PC-9 (cell line): ENCODE results near the gene PRDM16. TPM values are rescaled to one million over a fixed set of nuclear protein-coding genes. Genes with fewer than 3 reads are reported as not detected.

Experiments
- BruUV-seq: library from RNA; stranded (reverse); fragments of 400-500 nt; replicated peaks from 2 replicates; lab custom pipeline; 2021; lab: Mats Ljungman, UMichigan
- CTCF ChIA-PET: fragments of 300-600 bp; sonication (Branson Sonifier 250); formaldehyde crosslinking; loops from one replicate; lab custom pipeline; 2022; ENCODE audit warnings: antibody characterized with exemption; lab: Charles Lee
- POLR2A ChIA-PET: fragments of 300-600 bp; sonication (Branson Sonifier 250); formaldehyde crosslinking; loops from one replicate; lab custom pipeline; 2022; ENCODE audit warnings: antibody characterized with exemption; ENCODE audit not compliant: unreplicated experiment; lab: Charles Lee
- DNase-seq, 2 experiments: peaks; one replicate each; pipeline versions ENCODE4 v3.0.0 to v3.0.0-alpha.2; 2015 to 2022; ENCODE audit warnings: mixed read lengths in 1 of 2
- H2AFZ ChIP-seq: fragments of 200-600 bp; sonication (generic); 2 replicates; pipeline ENCODE4 v1.8.1; 2017; ENCODE audit warnings: antibody characterized with exemption
- H3F3A ChIP-seq: fragments of 200-600 bp; sonication (generic); 2 replicates; pipeline ENCODE4 v1.8.1; 2017; ENCODE audit warnings: antibody characterized with exemption, mild to moderate bottlenecking, low read depth; ENCODE audit not compliant: insufficient read depth
- H3K27ac ChIP-seq: fragments of 200-600 bp; sonication (generic); 2 replicates; pipeline ENCODE4 v1.6.1; 2016; ENCODE audit warnings: mixed run types
- H3K27me3 ChIP-seq: fragments of 200-600 bp; sonication (generic); 2 replicates; pipeline ENCODE4 v1.6.1; 2016; ENCODE audit warnings: low read depth, mixed run types; ENCODE audit not compliant: insufficient read depth
- H3K36me3 ChIP-seq: fragments of 200-600 bp; sonication (generic); 2 replicates; pipeline ENCODE4 v1.6.1; 2016; ENCODE audit warnings: low read depth, mixed run types
- H3K4me1 ChIP-seq: fragments of 200-600 bp; sonication (generic); replicated peaks from 2 replicates; pipeline ENCODE4 v1.6.1; 2016; ENCODE audit warnings: mixed run types; ENCODE audit not compliant: insufficient read depth
- H3K4me2 ChIP-seq: fragments of 200-600 bp; sonication (generic); 2 replicates; pipeline ENCODE4 v1.6.1; 2017; ENCODE audit warnings: mixed run types
- H3K4me3 ChIP-seq: fragments of 200-600 bp; sonication (generic); 2 replicates; pipeline ENCODE4 v1.6.1; 2016; ENCODE audit warnings: mixed run types
- H3K79me2 ChIP-seq: fragments of 200-600 bp; sonication (generic); 2 replicates; pipeline ENCODE4 v1.6.1; 2017; ENCODE audit warnings: low read depth, mixed run types
- H3K9me2 ChIP-seq: fragments of 200-600 bp; sonication (generic); 2 replicates; pipeline ENCODE4 v1.8.1; 2017; ENCODE audit warnings: mild to moderate bottlenecking; ENCODE audit not compliant: insufficient read depth
- H3K9me3 ChIP-seq: fragments of 200-600 bp; sonication (generic); 2 replicates; pipeline ENCODE4 v1.8.1; 2016; ENCODE audit warnings: low read depth; ENCODE audit not compliant: insufficient read depth
- H4K20me1 ChIP-seq: fragments of 200-600 bp; sonication (generic); 2 replicates; pipeline ENCODE4 v1.8.1; 2017; ENCODE audit not compliant: insufficient read depth
- EZH2 ChIP-seq: fragments of 200-600 bp; sonication (generic); IDR thresholded peaks from 2 replicates; pipeline ENCODE4 v1.8.0; 2017; ENCODE audit warnings: antibody characterized with exemption, low read depth
- intact Hi-C: fragments of 100-400 bp; cut with micrococcal nuclease; formaldehyde crosslinking; loops from one replicate; pipeline ENCODE4 v1.10.0; 2022; ENCODE audit not compliant: unreplicated experiment
- total RNA-seq: library from RNA; stranded (reverse); gene quantifications from 2 replicates; pipeline ENCODE4 v1.2.3, GENCODE V29; 2021
- TF ChIP-seq, protein P1 (sequence below): fragments of 200-600 bp; sonication (generic); conservative IDR thresholded peaks from 2 replicates; pipeline ENCODE4 v1.6.1; 2017; ENCODE audit warnings: mixed run types, antibody characterized with exemption, mild to moderate bottlenecking, moderate library complexity

The PRDM16 gene
- total RNA-seq, 1 experiment from 2014 or later: not detected

DNA sequence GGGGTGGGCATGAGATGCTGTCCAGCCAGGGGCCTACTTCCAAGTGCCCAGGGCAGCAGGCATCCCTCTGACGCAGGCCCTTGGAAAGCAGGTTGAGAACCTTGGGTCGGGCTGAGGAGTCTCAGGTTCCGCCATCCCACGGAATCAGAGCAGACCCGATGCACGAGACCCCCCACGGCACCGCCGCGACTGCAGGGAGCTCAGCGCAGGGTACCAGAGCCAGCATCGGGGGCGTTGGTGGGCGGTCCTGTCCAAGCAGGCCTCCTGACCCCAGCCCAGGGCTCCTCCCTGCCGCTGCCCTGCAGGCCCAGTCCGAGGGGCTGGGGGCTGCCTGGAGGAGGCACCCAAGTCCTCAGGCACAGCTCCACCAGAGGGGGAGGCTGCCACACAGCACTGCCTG lies 177.2 kb downstream of the PRDM16 start:
- no peak overlapping the region for H3K4me2 ChIP-seq
- no peaks in the 10 kb centered on the region for H3K79me2 ChIP-seq
- POLR2A ChIA-PET: no interaction called here
- no peak for DNase-seq
- CTCF ChIA-PET: no interaction called here
- no peak overlapping the region for H3K27ac ChIP-seq
- no peak for TF ChIP-seq EZH2
- TF ChIP-seq, protein P1, sequence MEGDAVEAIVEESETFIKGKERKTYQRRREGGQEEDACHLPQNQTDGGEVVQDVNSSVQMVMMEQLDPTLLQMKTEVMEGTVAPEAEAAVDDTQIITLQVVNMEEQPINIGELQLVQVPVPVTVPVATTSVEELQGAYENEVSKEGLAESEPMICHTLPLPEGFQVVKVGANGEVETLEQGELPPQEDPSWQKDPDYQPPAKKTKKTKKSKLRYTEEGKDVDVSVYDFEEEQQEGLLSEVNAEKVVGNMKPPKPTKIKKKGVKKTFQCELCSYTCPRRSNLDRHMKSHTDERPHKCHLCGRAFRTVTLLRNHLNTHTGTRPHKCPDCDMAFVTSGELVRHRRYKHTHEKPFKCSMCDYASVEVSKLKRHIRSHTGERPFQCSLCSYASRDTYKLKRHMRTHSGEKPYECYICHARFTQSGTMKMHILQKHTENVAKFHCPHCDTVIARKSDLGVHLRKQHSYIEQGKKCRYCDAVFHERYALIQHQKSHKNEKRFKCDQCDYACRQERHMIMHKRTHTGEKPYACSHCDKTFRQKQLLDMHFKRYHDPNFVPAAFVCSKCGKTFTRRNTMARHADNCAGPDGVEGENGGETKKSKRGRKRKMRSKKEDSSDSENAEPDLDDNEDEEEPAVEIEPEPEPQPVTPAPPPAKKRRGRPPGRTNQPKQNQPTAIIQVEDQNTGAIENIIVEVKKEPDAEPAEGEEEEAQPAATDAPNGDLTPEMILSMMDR: no peak
- H3K4me1 ChIP-seq: no peaks in the 10 kb centered on the region
- BruUV-seq: no TSS peak
- no peaks in the 10 kb centered on the region for H3K9me2 ChIP-seq
- no peaks in the 10 kb centered on the region for H3K9me3 ChIP-seq
- no peaks in the 10 kb centered on the region for H3F3A ChIP-seq
- no peaks in the 10 kb centered on the region for H3K36me3 ChIP-seq
- H3K27me3 ChIP-seq: peaks cover 98% of the 10 kb centered on the region
- no peak overlapping the region for H3K4me3 ChIP-seq
- H2AFZ ChIP-seq: no peak overlapping the region
- intact Hi-C loops: no loop called here
- no peaks in the 10 kb centered on the region for H4K20me1 ChIP-seq

DNA sequence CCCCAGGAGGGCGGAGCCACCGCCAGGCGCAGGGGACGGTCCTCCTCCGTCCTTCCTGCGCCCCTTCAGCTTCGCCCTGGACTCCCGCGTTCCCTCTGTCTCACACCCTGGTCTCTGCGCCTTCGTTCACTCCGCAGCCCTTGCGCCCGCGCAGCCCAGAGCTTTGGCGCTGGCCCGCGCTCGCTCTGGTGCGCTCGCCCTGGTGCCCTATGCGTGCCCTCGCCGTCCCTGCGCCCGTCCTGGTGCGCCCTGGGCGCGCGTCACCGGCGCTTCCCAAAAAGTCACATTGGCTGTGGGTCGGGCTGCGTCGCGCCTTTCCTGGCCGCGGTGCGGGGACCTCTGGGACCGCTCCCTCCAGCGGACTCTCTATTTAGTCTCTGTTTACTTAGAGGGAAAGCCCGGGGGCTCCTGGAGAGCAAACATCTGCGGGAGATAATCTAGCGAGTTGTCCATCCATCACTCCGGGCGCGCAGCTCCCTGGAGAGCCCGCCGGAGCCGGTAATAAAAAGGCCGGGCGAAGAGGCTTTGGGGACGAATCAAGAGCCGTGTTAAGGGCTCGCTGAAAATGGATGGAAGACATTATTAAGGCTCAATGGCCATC lies 178.6 kb downstream of the PRDM16 start:
- intact Hi-C loops: no loop called here
- ChIA-PET CTCF (no interaction called here), POLR2A (no interaction called here)
- Histone ChIP-seq H3K9me3 (no peaks in the 10 kb centered on the region), H3K36me3 (no peaks in the 10 kb centered on the region), H2AFZ (no peak overlapping the region), H3K79me2 (no peaks in the 10 kb centered on the region), H3K4me2 (no peak overlapping the region), H3K9me2 (no peaks in the 10 kb centered on the region), H3K27ac (no peak overlapping the region), H3K4me1 (no peaks in the 10 kb centered on the region), H3K4me3 (no peak overlapping the region), H3K27me3 (peaks cover 98% of the 10 kb centered on the region), H4K20me1 (no peaks in the 10 kb centered on the region), H3F3A (no peaks in the 10 kb centered on the region)
- TF ChIP-seq, protein P1: no peak
- no peak for TF ChIP-seq EZH2
- no peak for DNase-seq
- BruUV-seq: no TSS peak

DNA sequence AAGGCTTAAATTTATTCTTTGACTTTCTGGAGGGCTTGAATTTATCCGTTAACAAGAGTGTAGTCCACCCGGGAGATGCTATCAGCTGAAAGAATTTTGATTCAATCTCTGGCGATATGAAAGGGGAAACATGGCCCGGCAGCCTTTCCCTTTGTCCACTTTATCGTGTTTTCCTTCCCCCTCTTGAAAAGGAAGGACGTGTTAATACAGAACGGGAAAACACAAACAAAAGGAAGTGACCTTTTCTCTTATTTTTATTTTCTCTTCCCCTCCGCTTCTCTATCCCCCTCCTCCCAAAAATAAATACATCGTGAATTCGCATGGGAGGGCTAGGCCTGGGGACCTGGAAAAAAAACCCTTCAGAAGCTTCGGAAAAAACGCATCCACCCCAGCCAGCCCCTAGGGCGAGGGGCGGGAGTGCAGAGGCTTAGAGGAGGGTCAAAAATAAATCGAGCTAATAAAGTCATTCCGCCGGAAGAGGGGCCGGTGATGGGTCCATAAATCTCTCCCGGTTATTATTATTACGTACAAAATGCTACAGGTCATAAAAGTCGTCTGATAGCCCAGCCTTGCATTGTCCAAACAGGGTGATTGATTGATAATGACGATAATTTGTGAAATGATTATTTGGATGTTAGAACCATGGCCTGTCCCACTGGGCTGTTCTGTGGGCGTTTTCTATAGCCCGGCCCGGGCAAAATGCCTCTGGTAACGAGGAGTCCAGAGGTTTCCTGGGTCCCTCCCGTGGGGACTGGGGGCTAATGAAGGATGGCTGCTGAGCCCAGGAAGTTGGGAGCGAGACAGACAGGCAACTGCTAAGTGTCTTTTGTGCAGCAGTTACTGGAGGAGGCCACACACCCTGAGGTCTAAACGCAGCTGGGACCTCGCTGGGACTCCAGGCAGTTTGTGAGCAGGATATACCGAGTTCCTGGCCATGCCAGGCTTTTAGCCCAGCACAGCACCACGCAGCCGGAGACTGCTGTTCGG lies 179.4 kb downstream of the PRDM16 start:
- ChIA-PET CTCF (no interaction called here), POLR2A (no interaction called here)
- H3K9me2 ChIP-seq: no peaks in the 10 kb centered on the region
- BruUV-seq: no TSS peak
- no peak overlapping the region for H3K27ac ChIP-seq
- DNase-seq: no peak
- no peaks in the 10 kb centered on the region for H3K79me2 ChIP-seq
- no peaks in the 10 kb centered on the region for H3F3A ChIP-seq
- H3K4me3 ChIP-seq: no peak overlapping the region
- no peaks in the 10 kb centered on the region for H3K36me3 ChIP-seq
- H3K4me1 ChIP-seq: no peaks in the 10 kb centered on the region
- intact Hi-C loops: no loop called here
- H4K20me1 ChIP-seq: no peaks in the 10 kb centered on the region
- H3K4me2 ChIP-seq: no peak overlapping the region
- H3K9me3 ChIP-seq: no peaks in the 10 kb centered on the region
- peaks cover 93% of the 10 kb centered on the region for H3K27me3 ChIP-seq
- TF ChIP-seq EZH2: no peak
- TF ChIP-seq, protein P1: no peak
- H2AFZ ChIP-seq: no peak overlapping the region
